Kidney capillary endothelial cell (primary cell): ENCODE data around the gene DAB1.

Experiments used
- DNase-seq: peaks from one replicate; pipeline ENCODE4 v3.0.0-alpha.2; 2018; ENCODE audit warnings: low spot score

Gene DAB1

GRCh38 chr1:57162607-57163261 lies 261.1 kb downstream of the DAB1 start:
- DNase-seq = no peak

- DNase-seq = no peak
These were observed 263.3 kb downstream of the DAB1 start for GRCh38 chr1:57160594-57160993.

DNA sequence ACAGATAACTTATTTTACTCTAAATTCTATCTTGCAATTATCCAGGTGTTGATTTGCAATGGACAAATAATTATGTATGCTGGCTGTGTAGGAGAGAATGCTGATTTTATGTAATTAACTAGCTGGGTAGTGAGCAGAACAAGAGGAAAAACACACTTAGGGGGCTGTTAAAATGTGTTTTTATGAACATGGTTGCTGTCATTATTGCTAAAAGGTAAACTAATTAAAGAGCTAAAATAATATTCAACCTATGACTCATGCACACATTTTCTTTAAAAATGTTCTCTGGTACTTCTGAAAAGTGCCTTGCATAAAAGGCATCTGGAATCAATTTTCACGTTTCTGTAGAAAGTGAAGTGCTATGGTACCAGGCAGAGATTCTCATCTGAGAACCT lies 265.3 kb downstream of the DAB1 start:
- no peak for DNase-seq

DNA sequence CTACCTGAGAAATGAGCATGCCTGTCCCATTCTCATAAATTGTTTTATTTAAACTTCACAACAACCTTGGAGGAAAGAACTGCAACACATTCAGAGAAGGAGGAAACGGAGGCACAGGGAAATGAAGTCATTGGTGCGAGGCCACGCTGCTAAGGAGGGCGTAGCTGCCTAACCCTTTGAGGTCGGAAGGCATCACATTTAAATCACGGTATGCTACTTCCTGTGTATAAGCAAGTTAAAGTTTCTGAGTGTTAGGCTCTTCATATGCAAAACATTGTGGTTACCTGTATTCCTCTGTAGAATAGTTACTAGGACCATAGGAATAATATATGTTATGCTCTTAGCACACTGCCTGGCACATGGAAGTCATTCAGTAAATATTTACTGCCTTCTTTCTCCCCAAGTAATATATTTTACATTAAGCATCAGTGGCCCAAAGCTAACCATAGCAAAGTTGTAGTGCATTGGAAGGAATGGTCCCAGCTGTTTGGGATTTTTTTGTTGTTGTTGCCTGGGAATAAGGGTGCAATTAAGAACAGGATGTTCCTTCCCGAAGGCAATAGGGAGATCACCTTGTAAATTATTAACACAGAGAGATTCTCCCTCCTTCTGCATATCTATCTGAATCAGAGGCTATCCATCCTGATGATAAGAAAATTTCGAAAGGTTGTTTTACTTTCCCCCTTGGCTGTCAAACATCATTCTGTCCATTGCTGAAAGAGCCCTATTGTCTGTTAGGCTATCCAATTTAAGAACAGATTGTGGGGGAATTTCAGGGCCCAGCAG lies 265.8 kb downstream of the DAB1 start:
- no peak for DNase-seq

DNA sequence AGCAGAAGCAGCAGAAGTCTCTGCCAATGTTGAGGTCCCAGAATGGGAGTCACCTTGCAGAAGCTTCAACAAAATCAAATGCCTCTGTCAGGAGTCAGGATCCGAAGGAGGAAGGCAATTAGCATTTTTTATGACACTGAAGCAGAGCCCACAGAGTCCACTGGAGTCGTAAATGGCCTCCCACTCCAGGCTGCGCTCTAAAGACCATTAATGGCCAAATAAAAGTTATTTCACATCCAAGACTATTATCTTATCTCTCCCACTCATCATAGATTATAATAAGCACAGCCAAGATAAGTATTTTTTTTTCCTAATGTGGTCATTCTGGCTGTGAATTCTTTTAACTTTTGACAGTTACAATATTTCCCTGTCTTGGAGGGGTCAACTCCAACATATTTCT lies 267.0 kb downstream of the DAB1 start:
- DNase-seq = no peak

DNA sequence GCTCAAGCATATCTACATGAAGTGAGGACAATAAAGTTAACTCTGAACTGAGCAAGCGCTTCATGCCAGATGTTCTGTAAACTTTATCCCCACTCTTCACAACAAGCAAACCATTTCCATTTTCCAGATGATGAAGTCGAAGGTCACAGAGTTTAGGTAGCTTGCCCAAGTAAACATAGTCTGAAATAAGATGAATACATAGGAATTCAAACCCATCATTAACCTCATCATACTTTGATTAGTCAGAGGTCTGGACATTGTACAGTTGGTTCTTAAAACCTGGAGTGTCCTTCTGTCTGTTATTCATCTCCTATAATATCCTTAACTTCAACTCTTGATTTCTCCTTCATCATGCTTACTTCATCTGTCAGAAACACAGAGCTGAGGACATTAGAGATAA lies 277.8 kb downstream of the DAB1 start:
- no peak for DNase-seq

DNA sequence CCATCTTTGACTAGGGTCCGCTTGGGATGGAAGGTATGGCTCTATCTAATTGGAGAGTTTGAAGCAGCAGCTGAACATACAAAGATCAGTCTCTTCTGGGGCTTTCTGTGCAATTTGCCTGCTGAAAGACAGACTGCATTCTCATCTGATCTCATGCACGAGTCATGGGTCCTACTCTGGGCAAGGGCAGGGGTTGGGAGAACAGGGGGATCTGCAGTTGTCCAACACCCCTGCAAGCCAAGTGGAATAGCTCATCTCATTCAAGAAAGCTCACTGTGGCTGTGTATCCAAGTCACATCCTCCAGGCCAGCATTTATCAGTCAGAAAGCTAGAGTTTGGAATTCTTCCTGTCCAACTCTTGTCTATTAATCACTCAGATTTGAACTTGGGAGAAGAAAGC lies 280.9 kb downstream of the DAB1 start:
- no peak for DNase-seq

DNA sequence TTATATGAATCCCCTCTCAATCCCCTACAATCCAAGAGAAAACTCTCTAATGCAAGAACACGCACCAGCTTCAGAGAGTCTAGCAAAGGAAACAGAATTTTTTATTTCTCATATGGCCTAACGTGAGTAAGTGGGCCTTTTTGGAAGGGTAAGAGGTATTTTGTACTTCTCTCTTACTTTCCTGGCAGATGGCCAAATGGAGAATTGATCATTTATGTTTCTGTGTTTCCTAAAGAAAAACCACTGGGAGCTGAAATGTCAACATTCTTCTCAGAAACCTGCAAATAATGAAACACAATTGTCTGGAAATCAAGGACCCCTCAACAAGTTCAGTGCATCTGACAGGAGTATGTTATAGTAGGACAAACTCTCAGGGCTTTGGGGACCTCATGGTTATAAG lies 281.7 kb downstream of the DAB1 start:
- no peak for DNase-seq

DNA sequence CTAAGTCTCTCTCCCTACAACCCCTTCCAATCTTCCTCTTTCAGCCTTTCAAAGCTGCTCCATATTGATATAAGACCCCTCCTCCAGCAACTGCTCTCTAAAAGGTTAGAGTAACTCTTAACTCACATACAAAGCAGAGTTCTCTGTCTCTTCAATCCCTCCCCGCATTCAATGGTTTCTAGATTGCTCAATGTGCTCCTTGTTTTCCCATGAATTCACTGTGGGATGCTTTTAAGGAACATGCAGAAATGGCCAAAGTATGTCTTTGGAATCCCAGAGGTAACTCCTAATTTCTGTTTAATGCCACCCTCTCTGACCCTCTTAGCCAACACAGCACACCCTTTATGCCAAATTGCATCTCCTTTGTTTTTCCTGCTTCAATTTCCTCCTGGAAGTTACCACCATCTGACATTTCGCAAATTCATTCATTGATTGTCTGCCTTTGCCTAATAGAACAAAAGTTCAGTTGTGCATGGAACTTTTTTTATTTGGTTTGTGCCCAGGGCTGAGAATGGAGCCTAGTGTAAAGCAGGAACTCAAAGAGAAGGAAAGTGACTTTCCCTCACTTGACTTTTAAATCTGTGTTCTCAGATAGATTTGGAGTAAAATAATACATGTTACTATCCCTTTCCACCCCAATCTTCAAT lies 285.3 kb downstream of the DAB1 start:
- no peak for DNase-seq

DNA sequence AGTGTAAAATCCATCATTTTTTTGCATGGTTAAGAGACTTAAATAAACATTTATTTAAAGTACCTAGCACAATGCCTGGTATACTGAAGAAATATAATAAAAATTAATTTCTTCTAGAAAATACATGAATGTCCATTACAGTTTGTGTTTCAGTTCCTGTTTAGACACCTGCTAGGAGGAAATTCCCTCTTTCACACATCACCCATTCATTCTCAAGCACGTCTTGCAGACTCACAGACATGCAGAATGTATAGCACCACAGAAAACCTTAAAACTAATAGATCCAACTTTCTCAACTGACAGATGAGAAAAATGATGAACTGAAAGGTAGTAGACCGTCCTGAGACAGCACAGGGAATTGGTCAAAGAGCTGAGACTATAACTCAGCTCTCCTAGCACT lies 285.9 kb downstream of the DAB1 start:
- no peak for DNase-seq

DNA sequence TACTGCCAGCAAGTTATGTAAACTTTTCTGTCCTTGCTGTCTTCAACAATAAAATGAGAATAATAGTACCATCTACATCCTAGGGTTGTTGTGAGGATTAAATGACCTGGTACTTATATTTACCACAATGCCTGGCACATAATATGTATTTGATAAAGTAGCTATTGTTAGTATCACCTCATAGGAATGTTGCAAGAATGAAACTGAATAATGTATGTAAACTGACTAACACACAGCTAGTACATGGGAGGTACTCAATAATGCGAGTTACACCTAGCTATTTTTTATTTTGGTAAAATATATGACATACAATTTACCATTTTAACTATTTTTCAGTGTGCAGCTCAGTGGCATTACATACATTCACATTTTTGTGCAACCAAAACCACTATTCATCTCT lies 289.1 kb downstream of the DAB1 start:
- no peak for DNase-seq

DNA sequence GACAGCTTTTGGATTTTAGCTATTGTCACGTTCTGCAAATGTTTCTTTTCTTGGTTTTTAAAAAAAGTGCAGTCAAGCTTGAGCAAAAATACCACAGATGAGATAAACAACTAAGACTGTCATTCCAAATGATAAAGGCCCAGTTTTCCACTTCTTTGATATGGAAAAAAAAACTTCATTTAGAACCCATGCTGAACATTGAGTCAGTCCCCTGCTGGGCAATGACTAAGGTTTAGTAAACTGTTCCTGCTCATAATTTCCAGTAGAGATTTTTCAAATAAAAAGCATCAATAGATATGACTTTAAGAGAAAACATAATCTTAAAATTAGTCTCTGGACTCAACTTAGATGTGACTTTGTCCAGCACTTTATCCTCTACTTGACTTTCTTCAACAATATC lies 290.2 kb downstream of the DAB1 start:
- no peak for DNase-seq

- DNase-seq = no peak
These were observed 290.8 kb downstream of the DAB1 start for GRCh38 chr1:57132993-57133622.

GRCh38 chr1:57131701-57132394 lies 292.0 kb downstream of the DAB1 start:
- DNase-seq = no peak

DNA sequence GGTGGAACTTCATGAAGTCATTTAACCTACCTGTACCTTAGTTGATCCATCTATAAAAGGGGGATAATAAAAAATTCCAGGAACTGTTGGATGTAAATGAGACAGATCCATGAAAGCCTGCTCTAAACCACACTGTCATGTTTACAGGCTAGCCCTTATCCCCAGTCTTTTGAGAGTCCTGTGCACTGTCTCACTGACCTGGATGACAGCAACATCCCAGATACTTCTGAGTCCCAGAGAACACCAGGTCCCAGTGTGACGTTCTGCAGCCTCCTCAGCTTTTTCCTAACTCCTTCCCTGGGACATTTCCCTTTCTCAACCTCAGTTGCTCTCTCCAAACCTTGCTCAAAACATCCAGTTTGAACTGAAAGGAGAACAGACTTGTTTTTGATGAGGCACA lies 292.6 kb downstream of the DAB1 start:
- DNase-seq = no peak

GRCh38 chr1:57129865-57130264 lies 294.0 kb downstream of the DAB1 start:
- no peak for DNase-seq

DNA sequence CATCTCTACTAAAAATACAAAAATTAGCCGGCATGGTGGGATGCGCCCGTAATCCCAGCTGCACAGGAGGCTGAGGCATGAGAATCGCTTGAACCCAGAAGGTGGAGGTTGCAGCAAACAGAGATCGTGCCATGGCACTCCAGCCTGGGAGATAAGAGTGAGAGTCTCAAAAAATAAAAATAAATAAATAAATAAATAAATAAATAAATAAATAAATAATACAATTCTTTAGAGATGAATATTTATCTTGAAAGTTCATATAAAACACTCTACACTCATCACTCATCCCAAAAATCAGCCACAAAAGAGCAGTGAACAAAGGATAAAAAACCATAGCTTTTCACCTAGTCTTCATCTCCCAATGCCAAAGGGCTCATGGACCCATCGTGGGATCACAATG lies 295.9 kb downstream of the DAB1 start:
- no peak for DNase-seq

- peak; percentile 3 for DNase-seq
These were observed 299.0 kb downstream of the DAB1 start for GRCh38 chr1:57124768-57125446.

DNA sequence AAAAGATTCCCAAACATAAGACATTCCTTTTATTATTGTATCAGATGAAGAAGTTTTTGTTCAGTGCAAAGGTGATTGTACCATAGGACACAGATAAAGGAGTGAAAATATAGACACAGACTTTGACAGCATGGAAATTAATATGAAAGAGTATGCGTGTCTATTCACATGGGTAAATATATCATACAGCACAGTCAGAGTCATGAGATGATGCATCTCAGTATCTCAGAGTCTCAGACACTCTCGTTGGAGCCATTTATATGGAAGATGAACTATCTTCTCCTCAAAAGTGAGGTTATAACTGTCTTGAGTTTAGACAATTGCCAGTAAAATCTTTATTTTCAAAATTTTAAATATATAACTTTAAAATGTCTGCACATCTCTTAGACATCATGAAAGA lies 299.7 kb downstream of the DAB1 start:
- DNase-seq = no peak

- DNase-seq = no peak
These were observed 301.8 kb downstream of the DAB1 start for GRCh38 chr1:57122031-57122430.

- no peak for DNase-seq
These were observed 304.8 kb downstream of the DAB1 start for GRCh38 chr1:57118948-57119603.
